H1 (cell line): Measurements from ENCODE around the gene SPIRE2. TPM values are rescaled to one million over a fixed set of nuclear protein-coding genes. Genes with fewer than 3 reads are reported as not detected.

Experiments
- CTCF ChIA-PET: fragments of 300-600 bp; sonication (Branson Sonifier 250); formaldehyde crosslinking; loops from one replicate; lab custom pipeline; 2021; ENCODE audit not compliant: partially characterized antibody; lab: Charles Lee
- POLR2A ChIA-PET: fragments of 300-600 bp; sonication (Branson Sonifier 250); formaldehyde crosslinking; loops from one replicate; lab custom pipeline; 2021; ENCODE audit warnings: inconsistent platforms; ENCODE audit not compliant: partially characterized antibody; lab: Charles Lee
- DNase-seq, 2 experiments: peaks; one replicate each; pipeline versions ENCODE4 v3.0.0 to v3.0.0-alpha.2; 2010 to 2022; ENCODE audit warnings: low spot score in 2 of 2, low read depth in 1 of 2, mixed read lengths in 1 of 2
- FAIRE-seq: peaks from 2 replicates; lab custom pipeline; 2011; peaks lifted over from hg19 to GRCh38; lab: Jason Lieb, UNC
- H2AFZ ChIP-seq: 2 replicates; pipeline ENCODE4 v1.8.1; 2012; ENCODE audit warnings: low read length, inconsistent platforms
- H2AK5ac ChIP-seq: 2 replicates; pipeline ENCODE4 v1.6.1; 2013; ENCODE audit warnings: low read depth, low read length
- H2BK120ac ChIP-seq: replicated peaks from 2 replicates; pipeline ENCODE3; 2013; ENCODE audit warnings: low read depth, low read length, inconsistent platforms
- H2BK12ac ChIP-seq: 2 replicates; pipeline ENCODE4 v1.6.1; 2013; ENCODE audit warnings: low read depth, low read length
- H2BK15ac ChIP-seq: 2 replicates; pipeline ENCODE4 v1.6.1; 2013; ENCODE audit warnings: low read length
- H2BK20ac ChIP-seq: 2 replicates; pipeline ENCODE4 v1.6.1; 2013; ENCODE audit warnings: low read length
- H2BK5ac ChIP-seq: 2 replicates; pipeline ENCODE4 v1.6.1; 2013; ENCODE audit warnings: low read depth, low read length
- H3K14ac ChIP-seq: 2 replicates; pipeline ENCODE4 v1.6.1; 2013; ENCODE audit warnings: inconsistent platforms; ENCODE audit not compliant: insufficient read length
- H3K18ac ChIP-seq: 2 replicates; pipeline ENCODE4 v1.6.1; 2013; ENCODE audit warnings: low read length; ENCODE audit errors: extremely low read depth
- H3K23ac ChIP-seq: 2 replicates; pipeline ENCODE4 v1.6.1; 2013; ENCODE audit warnings: inconsistent platforms; ENCODE audit not compliant: insufficient read length
- H3K23me2 ChIP-seq: 2 replicates; pipeline ENCODE4 v1.6.1; 2013; ENCODE audit warnings: low read depth, low read length
- H3K27ac ChIP-seq: 2 replicates; pipeline ENCODE4 v1.6.1; 2011; ENCODE audit warnings: low read depth, low read length, inconsistent platforms
- H3K27me3 ChIP-seq, 4 experiments: replicated peaks in 1 of 4; 1 replicate in 1 of 4; 2 replicates in 3 of 4; pipeline versions ENCODE4 v1.6.1 to v1.8.1; 2011 to 2013; ENCODE audit warnings: low read length in 3 of 4, mild to moderate bottlenecking in 3 of 4, inconsistent platforms in 2 of 4, mixed read lengths in 2 of 4, moderate library complexity in 1 of 4; ENCODE audit not compliant: control insufficient read depth in 3 of 4, insufficient read depth in 3 of 4; ENCODE audit errors: extremely low read depth in 1 of 4
- H3K36me3 ChIP-seq, 4 experiments: 2 replicates each; pipeline versions ENCODE4 v1.6.1 to v1.8.1; 2011 to 2013; ENCODE audit warnings: mild to moderate bottlenecking in 4 of 4, low read length in 3 of 4, moderate library complexity in 2 of 4, control low read depth in 1 of 4, inconsistent platforms in 1 of 4; ENCODE audit not compliant: insufficient read depth in 4 of 4, control insufficient read depth in 2 of 4
- H3K4ac ChIP-seq: replicated peaks from 2 replicates; pipeline ENCODE3; 2013; ENCODE audit warnings: low read length, low read depth, mixed read lengths, inconsistent platforms; ENCODE audit not compliant: insufficient read length
- H3K4me1 ChIP-seq, 4 experiments: replicated peaks in 1 of 4; 1 replicate in 1 of 4; 2 replicates in 3 of 4; pipeline versions ENCODE4 v1.6.1 to v1.8.1; 2011 to 2013; ENCODE audit warnings: low read length in 3 of 4, inconsistent platforms in 2 of 4, mixed read lengths in 1 of 4; ENCODE audit not compliant: insufficient read depth in 4 of 4, control insufficient read depth in 3 of 4
- H3K4me2 ChIP-seq, 2 experiments: 2 replicates each; pipeline versions ENCODE4 v1.6.1 to v1.8.1; 2011 to 2013; ENCODE audit warnings: low read depth in 2 of 2, low read length in 2 of 2, control low read depth in 1 of 2, inconsistent platforms in 1 of 2, mild to moderate bottlenecking in 1 of 2; ENCODE audit not compliant: insufficient read depth in 1 of 2
- H3K4me3 ChIP-seq, 4 experiments: fragments of 200-600, 300-600 bp in 1 of 4; sonication (generic), shearing (Covaris generic), sonication (Bioruptor Twin) in 1 of 4; 2 replicates each; pipeline versions ENCODE4 v1.5.1 to v1.8.1; 2011 to 2016; ENCODE audit warnings: low read length in 4 of 4, low read depth in 3 of 4, control low read depth in 2 of 4, inconsistent platforms in 2 of 4, mild to moderate bottlenecking in 2 of 4, mixed read lengths in 1 of 4, moderate library complexity in 1 of 4; ENCODE audit not compliant: insufficient read depth in 2 of 4; ENCODE audit errors: extremely low read depth in 1 of 4
- H3K56ac ChIP-seq: replicated peaks from 2 replicates; pipeline ENCODE3; 2013; ENCODE audit warnings: low read depth, mild to moderate bottlenecking, mixed read lengths, low read length, inconsistent platforms; ENCODE audit not compliant: insufficient read length
- H3K79me1 ChIP-seq: 2 replicates; pipeline ENCODE4 v1.6.1; 2013; ENCODE audit warnings: low read depth, low read length, control low read depth
- H3K79me2 ChIP-seq, 2 experiments: 2 replicates each; pipeline versions ENCODE4 v1.6.1 to v1.8.1; 2012 to 2013; ENCODE audit warnings: low read length in 2 of 2, mild to moderate bottlenecking in 2 of 2, inconsistent platforms in 1 of 2; ENCODE audit not compliant: insufficient read depth in 2 of 2, control insufficient read depth in 1 of 2
- H3K9ac ChIP-seq, 4 experiments: replicated peaks in 1 of 4; 1 replicate in 1 of 4; 2 replicates in 3 of 4; pipeline versions ENCODE4 v1.6.1 to v1.8.1; 2011 to 2013; ENCODE audit warnings: low read depth in 3 of 4, low read length in 3 of 4, control low read depth in 2 of 4, mild to moderate bottlenecking in 2 of 4, moderate library complexity in 2 of 4, inconsistent platforms in 1 of 4; ENCODE audit errors: extremely low read depth in 1 of 4
- H3K9me3 ChIP-seq, 2 experiments: 2 replicates each; pipeline versions ENCODE4 v1.6.1 to v1.8.1; 2012 to 2013; ENCODE audit warnings: mild to moderate bottlenecking in 2 of 2, moderate library complexity in 2 of 2, control low read depth in 1 of 2, inconsistent platforms in 1 of 2, low read depth in 1 of 2, low read length in 1 of 2, mixed read lengths in 1 of 2; ENCODE audit not compliant: insufficient read depth in 2 of 2
- H4K20me1 ChIP-seq, 2 experiments: replicated peaks in 1 of 2; 2 replicates each; pipeline versions ENCODE3 to v1.8.1; 2011 to 2013; ENCODE audit warnings: inconsistent platforms in 2 of 2, low read length in 2 of 2, mild to moderate bottlenecking in 1 of 2; ENCODE audit not compliant: insufficient read depth in 2 of 2, control insufficient read depth in 1 of 2
- H4K5ac ChIP-seq: 2 replicates; pipeline ENCODE4 v1.6.1; 2013; ENCODE audit warnings: low read length, low read depth, mixed read lengths, inconsistent platforms; ENCODE audit not compliant: insufficient read length
- H4K8ac ChIP-seq: 2 replicates; pipeline ENCODE4 v1.8.0; 2013; ENCODE audit warnings: mild to moderate bottlenecking, moderate library complexity, low read length, inconsistent platforms; ENCODE audit not compliant: insufficient read depth; ENCODE audit errors: extremely low read depth
- H4K91ac ChIP-seq: replicated peaks from 2 replicates; pipeline ENCODE3; 2013; ENCODE audit warnings: low read length, mixed read lengths, inconsistent platforms; ENCODE audit not compliant: insufficient read length
- CTBP2 ChIP-seq: IDR thresholded peaks from 2 replicates; pipeline ENCODE4 v1.7.0; 2011; ENCODE audit warnings: borderline replicate concordance, mild to moderate bottlenecking, moderate library complexity, mixed read lengths, low read length; ENCODE audit not compliant: insufficient read depth, insufficient read length
- EGR1 ChIP-seq: IDR thresholded peaks from 2 replicates; pipeline ENCODE4 v1.6.1; 2011; ENCODE audit warnings: low read depth, low read length, borderline replicate concordance
- GTF2F1 ChIP-seq: IDR thresholded peaks from 2 replicates; pipeline ENCODE4 v1.6.1; 2012; ENCODE audit warnings: low read depth, low read length, improper control_type of control experiment, borderline replicate concordance
- NRF1 ChIP-seq: IDR thresholded peaks from 2 replicates; pipeline ENCODE4 v1.6.1; 2011; ENCODE audit warnings: mild to moderate bottlenecking, low read depth, low read length, improper control_type of control experiment
- POU5F1 ChIP-seq: IDR thresholded peaks from 2 replicates; pipeline ENCODE4 v1.6.1; 2011; ENCODE audit warnings: low read depth, mild to moderate bottlenecking, low read length, moderate library complexity
- RBBP5 ChIP-seq: IDR thresholded peaks from 2 replicates; pipeline ENCODE4 v1.7.1; 2012; ENCODE audit warnings: low read depth, mild to moderate bottlenecking, inconsistent platforms, low read length, moderate library complexity, borderline replicate concordance
- SUZ12 ChIP-seq: fragments of 200-600 bp; sonication (generic); IDR thresholded peaks from 2 replicates; pipeline ENCODE4 v1.6.1; 2012; ENCODE audit warnings: mild to moderate bottlenecking, inconsistent platforms, low read length, moderate library complexity, mixed read lengths
- TCF12 ChIP-seq: IDR thresholded peaks from 2 replicates; pipeline ENCODE4 v1.6.1; 2011; ENCODE audit warnings: low read depth, mild to moderate bottlenecking, low read length
- USF2 ChIP-seq: IDR thresholded peaks from 2 replicates; pipeline ENCODE4 v1.6.1; 2011; ENCODE audit warnings: low read length, improper control_type of control experiment
- WGBS, 2 experiments: shearing (Covaris generic) in 1 of 2; methylation state at CpG; one replicate each; pipeline versions ENCODE4 v1.1.6 to v1.1.7; 2013 to 2015; ENCODE audit warnings: low lambda C conversion rate in 2 of 2, mixed read lengths in 2 of 2, inconsistent platforms in 1 of 2, low coverage in 1 of 2, missing lambda C conversion rate in 1 of 2; ENCODE audit not compliant: insufficient replicate concordance in 2 of 2, insufficient coverage in 1 of 2, insufficient read length in 1 of 2; ENCODE audit errors: extremely low coverage in 1 of 2, missing lambda C conversion rate in 1 of 2; 5-methylcytosine and 5-hydroxymethylcytosine counted together
- polyA plus RNA-seq, 7 experiments: library from polyadenylated mRNA; depleted of rRNA in 3 of 7; stranded (reverse) in 5 of 7; unstranded in 2 of 7; fragments of >200 nt in 5 of 7; fragments of 200-250 nt in 2 of 7; gene quantifications; 1 replicate in 5 of 7; 2 replicates in 1 of 7; 4 replicates in 1 of 7; pipeline versions ENCODE4 v1.2.1 to v1.2.3, GENCODE V29; 2011 to 2013; ENCODE audit warnings: missing spikeins in 2 of 7, mixed read lengths in 2 of 7
- total RNA-seq: library from RNA; stranded (reverse); fragmentation: NEBNext Ultra II Directional; extraction: Animal tissue kit (Norgen Biotek cat#: 25700); gene quantifications from 2 replicates; pipeline ENCODE4 v1.2.1, GENCODE V29; 2021

The SPIRE2 gene
- total and polyA plus RNA-seq, 2 of the 8 experiments (the other 6 are each of a cell fraction or from before 2014, with no cell fraction given), result 7.4 to 15.4 TPM

GRCh38 chr16:89863741-89864526 is 35.7 kb downstream of the SPIRE2 start:
- no peak overlapping the region for H2AFZ ChIP-seq
- WGBS, 2 experiments, result 89% methylated on average over 21 of the region's 21 CpGs; no CpG with 5 or more reads in 1 of the 2 experiments
- no peak overlapping the region for H2BK120ac ChIP-seq
- no peak overlapping the region for H3K56ac ChIP-seq
- H3K14ac ChIP-seq, result no peak overlapping the region
- H3K27ac ChIP-seq, result no peak overlapping the region
- no peaks in the 10 kb centered on the region; a peak in 1 of 8 replicates for H3K36me3 ChIP-seq
- H3K23ac ChIP-seq, result no peak overlapping the region
- H4K5ac ChIP-seq, result no peak overlapping the region
- no peak overlapping the region for H2AK5ac ChIP-seq
- no peak overlapping the region for H3K18ac ChIP-seq
- peaks cover 4 to 8% of the 10 kb centered on the region in 2 experiments; a peak in 3 of 4 replicates for H3K9me3 ChIP-seq
- no peak overlapping the region for H3K4ac ChIP-seq
- H4K20me1 ChIP-seq, result peaks cover 0 to 2% of the 10 kb centered on the region in 2 experiments
- CTCF ChIA-PET, result interaction anchor here (0.7 to 1.6 kb wide), 7 partner anchors 9 to 70 kb away, joined by 3 to 8 read pairs (median 4); partner anchors contain the start of gene TCF25
- no peak overlapping the region for H3K4me3 ChIP-seq
- no peak overlapping the region for H2BK15ac ChIP-seq
- peaks cover 0 to 2% (median 0%) of the 10 kb centered on the region in 4 experiments; a peak in 2 of 7 replicates for H3K4me1 ChIP-seq
- no peak overlapping the region for H2BK5ac ChIP-seq
- H3K79me2 ChIP-seq, result no peaks in the 10 kb centered on the region
- no peaks in the 10 kb centered on the region for H3K27me3 ChIP-seq
- FAIRE-seq (no peak), DNase-seq (no peak)
- H3K79me1 ChIP-seq, result no peaks in the 10 kb centered on the region
- POLR2A ChIA-PET, result interaction anchor here (2.3 kb wide), 1 partner anchor 10 kb away, joined by 14 read pairs; the partner anchor contains the start of gene TCF25
- no peak overlapping the region for H4K8ac ChIP-seq
- TF ChIP-seq RBBP5, result no peak
- TF ChIP-seq SUZ12, result no peak
- no peak for TF ChIP-seq POU5F1
- no peak for TF ChIP-seq USF2
- no peak for TF ChIP-seq NRF1
- no peak for TF ChIP-seq TCF12
- no peak for TF ChIP-seq GTF2F1
- TF ChIP-seq CTBP2, result no peak
- TF ChIP-seq EGR1, result no peak
- H3K4me2 ChIP-seq, result no peak overlapping the region
- H2BK20ac ChIP-seq, result no peak overlapping the region
- no peak overlapping the region for H4K91ac ChIP-seq
- H3K9ac ChIP-seq, result no peak overlapping the region
- no peaks in the 10 kb centered on the region for H3K23me2 ChIP-seq
- no peak overlapping the region for H2BK12ac ChIP-seq
